Globus pallidus (tissue), 1 donor: ENCODE measurements around the gene SYT17.

ENCODE experiments used
- DNase-seq: peaks from one replicate; pipeline ENCODE4 v3.0.0-alpha.2; 2015; ENCODE audit warnings: low spot score

The SYT17 gene

DNA sequence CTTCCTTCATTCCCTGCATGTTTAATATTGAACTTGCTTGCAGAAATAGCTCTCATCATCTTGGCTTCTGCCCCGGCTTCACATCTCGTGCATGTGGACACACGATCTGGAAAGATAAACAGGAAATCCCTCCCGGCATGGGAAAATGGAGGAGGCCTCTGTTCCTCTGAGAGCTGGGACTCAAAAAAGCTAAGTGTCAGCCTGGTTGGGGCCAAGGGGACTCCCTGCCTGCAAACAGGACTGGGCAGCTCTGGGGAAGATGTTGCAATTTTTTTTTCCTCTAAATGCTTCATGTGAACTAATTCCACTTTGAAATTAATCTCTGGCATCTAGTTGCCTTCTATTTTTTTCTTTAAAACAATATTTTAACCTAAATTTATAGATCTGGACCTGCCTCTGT is 29.4 kb upstream of the SYT17 start:
- DNase-seq = no peak

- no peak for DNase-seq
Observed at GRCh38 chr16:19139436-19140091, 28.5 kb upstream of the SYT17 start.

DNA sequence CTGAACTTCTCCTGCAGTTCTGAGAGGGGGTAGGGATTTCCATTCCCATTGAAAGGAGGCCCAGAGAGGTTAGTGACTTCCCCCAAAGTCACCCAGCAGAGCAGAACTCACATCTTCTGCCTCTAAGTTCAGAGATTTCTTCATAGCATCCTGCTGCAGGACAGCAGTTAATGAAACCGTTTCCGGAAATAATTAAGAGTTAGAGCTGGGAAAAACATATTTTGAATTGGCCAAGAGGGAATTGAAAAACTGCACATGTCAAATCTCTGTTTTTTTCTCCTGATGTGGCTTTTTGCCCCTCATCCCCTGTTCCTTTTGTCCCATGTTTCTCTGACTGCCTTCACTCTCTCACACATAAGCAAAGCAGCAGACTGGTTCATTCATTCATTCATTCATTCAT is 27.6 kb upstream of the SYT17 start:
- DNase-seq = no peak

DNA sequence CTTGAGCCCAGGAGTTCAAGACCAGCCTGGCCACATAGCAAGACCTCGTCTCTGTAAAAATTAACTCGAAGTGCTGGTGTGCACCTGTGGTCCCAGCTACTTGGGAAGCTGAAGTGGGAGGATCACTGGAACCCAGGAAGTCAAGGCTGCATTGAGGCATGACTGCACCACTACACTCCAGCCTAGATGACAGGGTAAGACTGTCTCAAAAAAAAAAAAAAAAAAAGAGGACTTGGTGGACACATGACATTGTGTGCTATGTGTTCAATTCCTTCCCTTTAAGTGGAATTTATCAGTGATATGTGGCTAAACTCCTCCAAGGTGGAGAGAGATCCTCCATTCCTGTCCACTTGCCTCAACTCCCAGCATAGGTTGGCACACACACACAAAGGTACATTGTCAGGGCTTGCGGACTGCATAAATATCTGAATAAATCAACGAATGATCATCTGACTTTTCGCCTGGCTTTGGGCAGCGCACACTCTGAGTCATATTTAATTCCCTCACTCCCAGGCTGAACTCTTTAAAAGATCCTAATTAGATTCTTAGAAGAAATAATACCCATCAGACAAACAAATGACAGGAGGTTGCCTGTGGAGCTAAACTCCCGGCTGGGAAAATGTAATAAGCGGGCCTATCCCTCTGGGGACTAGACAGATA is 25.0 kb upstream of the SYT17 start:
- no peak for DNase-seq

DNA sequence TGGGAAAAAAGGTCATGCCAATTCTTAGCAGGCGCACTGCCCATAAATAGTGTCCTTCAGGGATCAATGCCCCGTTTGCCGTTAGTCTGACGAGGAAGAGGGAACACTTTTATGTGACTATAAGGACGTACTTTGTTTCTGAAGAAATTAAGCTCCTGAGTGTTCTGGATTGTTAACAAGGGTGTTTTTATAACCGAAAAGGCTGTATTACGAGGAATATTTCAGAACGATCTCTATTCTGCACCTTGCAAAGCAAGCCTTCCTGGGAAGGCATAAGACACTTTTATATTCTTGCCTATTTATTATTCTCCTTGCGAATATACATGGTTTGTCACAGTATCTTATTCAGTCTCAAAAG is 24.5 kb upstream of the SYT17 start:
- DNase-seq = no peak

- DNase-seq = no peak
Observed at GRCh38 chr16:19145010-19145409, 23.0 kb upstream of the SYT17 start.

DNA sequence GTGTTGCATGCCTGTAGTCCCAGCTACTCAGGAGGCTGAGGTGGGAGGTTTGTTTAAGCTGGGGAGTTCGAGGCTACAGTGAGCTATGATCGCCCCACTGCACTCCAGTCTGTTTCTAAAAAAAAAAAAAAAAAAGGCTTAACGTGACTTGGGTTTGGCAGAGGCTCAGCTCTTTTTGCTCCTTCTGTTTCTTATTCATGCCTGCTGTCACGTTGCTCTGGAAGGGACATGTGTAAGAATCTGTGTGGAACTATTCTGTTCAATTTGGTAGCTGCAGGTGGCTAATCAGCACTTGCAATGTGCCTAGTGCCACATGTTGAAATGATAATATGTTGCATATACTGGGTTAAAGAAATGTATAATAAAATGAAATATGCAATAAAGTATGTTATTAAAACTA is 20.9 kb upstream of the SYT17 start:
- no peak for DNase-seq

DNA sequence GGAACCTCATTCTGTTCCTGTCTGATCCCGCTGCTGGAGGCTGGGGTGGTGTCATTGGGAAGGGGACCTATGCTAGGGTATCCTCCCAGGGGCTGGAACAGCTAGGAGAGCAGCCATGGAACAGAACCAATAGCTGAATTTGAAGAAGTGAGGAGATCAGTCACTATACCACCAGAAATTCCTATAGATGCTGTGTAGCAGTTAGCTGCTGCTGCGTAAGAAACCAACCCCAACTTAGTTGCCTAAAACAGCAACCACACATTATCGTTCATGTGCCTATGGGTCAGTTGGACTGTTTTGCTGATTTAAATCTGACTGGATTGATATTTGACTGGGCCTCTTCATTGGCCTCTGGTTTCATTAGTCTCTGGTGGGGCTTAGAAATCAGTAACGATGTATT is 20.4 kb upstream of the SYT17 start:
- no peak for DNase-seq

DNA sequence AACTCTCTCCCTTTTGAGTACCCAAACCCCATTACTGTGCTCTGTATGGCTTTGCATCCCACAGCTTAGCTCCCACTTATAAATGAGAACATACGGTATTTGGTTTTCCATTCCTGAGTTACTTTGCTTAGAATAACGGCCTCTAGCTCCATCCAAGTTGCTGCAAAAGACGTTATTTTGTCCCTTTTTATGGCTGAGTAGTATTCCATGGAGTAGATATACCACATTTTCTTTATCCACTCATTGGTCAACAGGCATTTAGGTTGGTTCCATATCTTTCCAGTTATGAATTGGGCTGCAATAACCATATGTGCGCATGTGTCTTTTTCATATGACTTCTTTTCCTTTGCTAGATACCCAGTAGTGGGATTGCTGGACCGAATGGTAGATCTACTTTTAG is 19.9 kb upstream of the SYT17 start:
- DNase-seq = no peak

DNA sequence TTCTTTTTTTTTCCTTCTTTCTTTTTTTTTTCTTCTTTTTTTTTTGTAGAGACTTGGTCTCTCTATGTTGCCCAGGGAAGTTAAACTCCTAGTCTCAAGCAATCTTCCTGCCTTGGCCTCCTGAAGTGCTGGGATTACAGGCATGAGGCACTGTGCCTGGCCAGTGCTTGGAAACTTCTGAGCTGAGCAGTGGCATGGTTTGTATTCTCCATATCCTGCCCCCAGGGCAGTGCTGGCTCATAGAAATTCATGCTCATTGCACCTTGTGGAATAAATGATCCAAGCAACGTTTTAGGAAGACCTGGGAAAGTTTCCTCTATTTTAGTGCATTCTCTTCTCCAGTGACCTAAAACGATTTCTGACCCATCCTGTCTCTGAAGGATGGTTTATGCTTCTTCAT is 16.7 kb upstream of the SYT17 start:
- no peak for DNase-seq

- DNase-seq = no peak
Observed at GRCh38 chr16:19152042-19152441, 16.0 kb upstream of the SYT17 start.

GRCh38 chr16:19153876-19154275 is 14.2 kb upstream of the SYT17 start:
- no peak for DNase-seq

DNA sequence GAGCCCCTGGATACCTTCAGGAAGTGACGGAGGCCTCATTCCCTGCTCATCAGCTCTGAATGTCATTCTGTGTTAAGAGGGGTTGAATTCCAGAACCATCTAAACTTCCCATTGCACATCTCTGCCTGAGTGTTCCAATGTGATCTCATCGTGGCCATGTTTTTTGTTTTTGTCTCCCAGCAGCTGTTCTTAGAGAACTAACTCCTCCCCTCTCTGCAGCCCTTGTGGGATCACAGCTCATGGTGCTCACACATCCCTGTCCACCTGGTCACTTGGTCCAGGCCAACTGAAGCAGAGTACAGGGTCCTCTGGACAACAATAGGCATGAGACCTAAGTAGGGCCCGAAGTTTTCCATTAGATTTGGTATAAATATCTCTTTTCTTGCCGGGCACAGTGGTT is 6.0 kb upstream of the SYT17 start:
- no peak for DNase-seq

- DNase-seq = no peak
Observed at GRCh38 chr16:19163215-19163614, 4.8 kb upstream of the SYT17 start.

- DNase-seq = no peak
Observed at GRCh38 chr16:19164285-19164684, 3.8 kb upstream of the SYT17 start.

DNA sequence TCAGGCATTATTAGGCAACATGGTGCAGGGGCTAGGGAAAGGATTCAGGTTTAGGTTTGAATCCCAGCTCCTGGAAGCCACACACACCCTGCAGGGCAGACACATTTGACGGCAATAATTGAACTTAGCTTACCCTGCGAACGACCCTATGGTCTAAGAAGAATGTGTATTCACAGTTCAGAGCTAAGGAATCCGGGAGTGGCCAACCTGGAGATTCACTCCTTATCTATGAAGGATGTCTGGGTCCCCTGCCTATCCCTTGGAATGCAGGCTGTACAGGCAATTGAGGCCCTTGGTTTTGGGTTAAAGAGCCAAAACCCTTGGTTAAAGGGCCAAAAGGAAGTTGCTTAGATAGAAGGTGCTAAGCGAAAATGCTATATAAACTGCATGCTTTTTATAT is 2.9 kb upstream of the SYT17 start:
- no peak for DNase-seq

DNA sequence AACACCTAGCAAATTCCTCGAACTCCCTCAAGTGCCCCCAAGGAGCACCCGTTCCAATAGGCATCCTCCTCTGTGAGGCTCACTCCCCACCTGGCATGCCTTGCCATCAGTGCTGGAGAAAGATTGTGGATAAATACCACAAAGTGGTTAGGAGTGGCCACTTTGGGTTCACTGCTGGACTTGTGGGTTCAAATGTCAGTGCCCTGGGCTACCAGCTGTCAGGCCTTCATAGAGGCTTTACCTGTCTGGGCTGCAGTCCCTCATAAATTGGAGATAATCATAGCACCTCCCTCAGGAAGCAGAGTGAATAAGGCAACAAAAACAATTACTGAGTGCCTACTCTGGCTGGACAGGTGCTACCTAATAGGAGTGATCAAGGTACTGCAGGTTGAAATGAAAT is 1.5 kb upstream of the SYT17 start:
- DNase-seq = no peak

GRCh38 chr16:19168371-19169081 is 486 bp downstream of the SYT17 start:
- DNase-seq = peak; percentile 63

DNA sequence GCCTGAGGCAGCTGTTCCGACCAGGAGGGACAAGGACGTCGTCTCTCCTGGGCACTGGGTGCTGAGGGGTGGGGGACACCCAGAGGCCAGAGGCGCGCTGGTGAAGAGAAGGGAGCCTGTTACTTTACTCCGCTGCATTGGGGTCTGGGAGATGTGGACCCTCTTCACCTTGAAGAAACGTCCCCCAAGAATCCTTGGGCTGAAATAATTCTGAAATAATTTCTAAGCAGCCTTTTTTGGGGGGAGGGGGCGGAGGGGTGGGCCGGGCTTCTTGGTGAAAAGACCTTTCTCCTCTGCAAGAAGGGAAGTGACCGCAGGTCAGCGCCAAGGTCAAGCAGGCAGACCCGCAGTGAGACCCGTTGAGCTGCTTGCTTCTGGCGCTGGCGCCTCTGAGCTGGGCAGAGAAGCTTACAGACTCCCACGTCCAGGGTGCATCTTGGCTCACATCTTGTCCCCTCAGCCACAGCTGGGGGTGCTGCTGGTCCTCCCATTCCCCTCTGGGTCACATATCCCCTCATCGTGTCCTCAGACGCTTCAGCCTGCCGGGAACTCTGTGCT is 1.1 kb downstream of the SYT17 start:
- no peak for DNase-seq

- no peak for DNase-seq
Observed at GRCh38 chr16:19170043-19170655, 2.1 kb downstream of the SYT17 start.

GRCh38 chr16:19172098-19172780 is 4.2 kb downstream of the SYT17 start:
- DNase-seq = no peak

DNA sequence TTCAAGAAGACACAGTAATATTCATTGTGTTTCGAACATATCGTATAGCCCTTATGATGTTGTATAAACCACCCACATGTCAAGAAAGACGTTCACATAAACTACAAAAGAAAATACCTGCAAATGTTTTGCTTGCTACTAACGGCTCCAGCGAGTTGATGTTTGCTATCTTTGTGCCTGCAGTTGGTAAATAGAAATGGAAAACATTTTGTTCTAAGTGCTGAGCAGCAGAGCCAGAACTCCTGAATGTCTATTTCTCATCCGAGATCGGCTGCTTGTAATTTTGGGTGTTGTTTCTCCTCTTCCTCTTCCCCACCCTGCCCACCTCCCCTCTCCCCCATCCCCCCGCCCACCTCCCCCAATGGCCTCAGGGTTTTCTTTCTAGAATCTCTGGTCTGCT is 5.0 kb downstream of the SYT17 start:
- no peak for DNase-seq
